Liver (tissue), 9 donors: ENCODE measurements around the gene HINT2. TPM values are rescaled to one million over a fixed set of nuclear protein-coding genes. Genes with fewer than 3 reads are reported as not detected.

Source experiments
- DNase-seq: peaks from one replicate; pipeline ENCODE4 v3.0.0-alpha.2; 2017; ENCODE audit warnings: low spot score
- H3K27ac ChIP-seq, 2 donors: one replicate each; pipeline ENCODE4 v1.7.0; 2013; ENCODE audit warnings: inconsistent platforms in 2 of 2, low read length in 2 of 2, control low read depth in 1 of 2, low read depth in 1 of 2, mild to moderate bottlenecking in 1 of 2
- H3K27me3 ChIP-seq, 4 donors: one replicate each; pipeline versions ENCODE4 v1.6.1 to v1.7.0; 2013; ENCODE audit warnings: low read length in 3 of 4, inconsistent platforms in 1 of 4, mild to moderate bottlenecking in 1 of 4, moderate library complexity in 1 of 4; ENCODE audit not compliant: control insufficient read depth in 4 of 4, insufficient read depth in 4 of 4
- H3K36me3 ChIP-seq, 4 donors: one replicate each; pipeline versions ENCODE4 v1.6.1 to v1.7.0; 2013; ENCODE audit warnings: low read length in 3 of 4, mild to moderate bottlenecking in 3 of 4, low read depth in 1 of 4, moderate library complexity in 1 of 4; ENCODE audit not compliant: control insufficient read depth in 4 of 4, insufficient read depth in 3 of 4
- H3K4me1 ChIP-seq, 4 donors: one replicate each; pipeline versions ENCODE4 v1.6.1 to v1.7.0; 2013; ENCODE audit warnings: low read length in 3 of 4, mild to moderate bottlenecking in 3 of 4, moderate library complexity in 1 of 4; ENCODE audit not compliant: control insufficient read depth in 4 of 4, insufficient read depth in 4 of 4
- H3K4me3 ChIP-seq, 3 donors: one replicate each; pipeline versions ENCODE4 v1.6.1 to v1.7.0; 2013; ENCODE audit warnings: low read length in 3 of 3, control low read depth in 1 of 3, low read depth in 1 of 3, mild to moderate bottlenecking in 1 of 3
- H3K9ac ChIP-seq, 2 donors: one replicate each; pipeline ENCODE4 v1.7.0; 2013; ENCODE audit warnings: low read length in 2 of 2, mild to moderate bottlenecking in 2 of 2, moderate library complexity in 2 of 2, control low read depth in 1 of 2, low read depth in 1 of 2
- H3K9me3 ChIP-seq, 4 donors: one replicate each; pipeline versions ENCODE4 v1.6.1 to v1.7.0; 2013; ENCODE audit warnings: low read length in 3 of 4; ENCODE audit not compliant: control insufficient read depth in 4 of 4
- EGR1 ChIP-seq, 2 donors: IDR thresholded peaks; 2 replicates each; pipeline ENCODE4 v1.6.1; 2016 to 2018; ENCODE audit warnings: antibody characterized with exemption in 2 of 2, low read depth in 2 of 2
- FOXA1 ChIP-seq: IDR thresholded peaks from 2 replicates; pipeline ENCODE4 v1.6.1; 2016; ENCODE audit warnings: antibody characterized with exemption
- GABPA ChIP-seq, 2 donors: IDR thresholded peaks in 1 of 2; conservative IDR thresholded peaks in 1 of 2; 2 replicates each; pipeline ENCODE4 v1.6.1; 2016; ENCODE audit warnings: antibody characterized with exemption in 2 of 2, mild to moderate bottlenecking in 1 of 2, moderate library complexity in 1 of 2
- HNF4A ChIP-seq, 2 donors: conservative IDR thresholded peaks; 2 replicates each; pipeline ENCODE4 v1.6.1; 2016; ENCODE audit warnings: antibody characterized with exemption in 2 of 2, mild to moderate bottlenecking in 2 of 2
- HNF4G ChIP-seq: IDR thresholded peaks from 2 replicates; pipeline ENCODE4 v1.6.1; 2016; ENCODE audit warnings: antibody characterized with exemption
- JUND ChIP-seq, 2 donors: IDR thresholded peaks; 2 replicates each; pipeline ENCODE4 v1.6.1; 2016; ENCODE audit warnings: antibody characterized with exemption in 2 of 2
- RAD21 ChIP-seq, 2 donors: IDR thresholded peaks; 2 replicates each; pipeline ENCODE4 v1.6.1; 2016; ENCODE audit warnings: antibody characterized with exemption in 2 of 2, mild to moderate bottlenecking in 2 of 2
- RXRA ChIP-seq, 2 donors: IDR thresholded peaks; 2 replicates each; pipeline ENCODE4 v1.6.1; 2017 to 2018; ENCODE audit warnings: antibody characterized with exemption in 2 of 2, mild to moderate bottlenecking in 1 of 2
- SP1 ChIP-seq: IDR thresholded peaks from 2 replicates; pipeline ENCODE4 v1.6.1; 2018; ENCODE audit warnings: antibody characterized with exemption, mild to moderate bottlenecking
- TAF1 ChIP-seq: conservative IDR thresholded peaks from 2 replicates; pipeline ENCODE4 v1.6.1; 2016; ENCODE audit warnings: antibody characterized with exemption, mild to moderate bottlenecking
- YY1 ChIP-seq: IDR thresholded peaks from 2 replicates; pipeline ENCODE4 v1.6.1; 2016; ENCODE audit warnings: antibody characterized with exemption, mild to moderate bottlenecking
- WGBS: extraction: QIAGEN DNeasy Blood & Tissue Kit; methylation state at CpG from one replicate; pipeline ENCODE4 v1.1.7; 2013; 5-methylcytosine and 5-hydroxymethylcytosine counted together
- polyA plus RNA-seq, 2 donors: library from polyadenylated mRNA; stranded (reverse) in 1 of 2; unstranded in 1 of 2; fragments of 200-250 nt in 1 of 2; fragments of >200 nt in 1 of 2; fragmentation: Nextera tagmentation in 1 of 2; extraction: Ambion mirVana in 1 of 2; gene quantifications; one replicate each; pipeline versions ENCODE4 v1.2.1 to v1.2.3, GENCODE V29; 2013 to 2015
- total RNA-seq, 2 donors: library from RNA; depleted of rRNA; stranded (reverse); fragments of >200 nt; gene quantifications; one replicate each; pipeline ENCODE4 v1.2.3, GENCODE V29; 2014
- TF ChIP-seq, protein P1 (sequence below): fragments of 150-350 bp; IDR thresholded peaks from 2 replicates; pipeline ENCODE4 v1.5.1; 2017; ENCODE audit warnings: improper control_type of control experiment, low read depth, low read length; ENCODE audit not compliant: missing input control
- TF ChIP-seq, protein P2 (sequence below): IDR thresholded peaks from 2 replicates; pipeline ENCODE4 v1.6.1; 2016; ENCODE audit warnings: antibody characterized with exemption
- donor health status: healthy.
- donor health status: healthy.
- donor health status: healthy.
- donor health status: healthy.
- donor health status: healthy.

Gene HINT2
- total and polyA plus RNA-seq, 4 donors = 34.3 to 176 (median 76.1) TPM

DNA sequence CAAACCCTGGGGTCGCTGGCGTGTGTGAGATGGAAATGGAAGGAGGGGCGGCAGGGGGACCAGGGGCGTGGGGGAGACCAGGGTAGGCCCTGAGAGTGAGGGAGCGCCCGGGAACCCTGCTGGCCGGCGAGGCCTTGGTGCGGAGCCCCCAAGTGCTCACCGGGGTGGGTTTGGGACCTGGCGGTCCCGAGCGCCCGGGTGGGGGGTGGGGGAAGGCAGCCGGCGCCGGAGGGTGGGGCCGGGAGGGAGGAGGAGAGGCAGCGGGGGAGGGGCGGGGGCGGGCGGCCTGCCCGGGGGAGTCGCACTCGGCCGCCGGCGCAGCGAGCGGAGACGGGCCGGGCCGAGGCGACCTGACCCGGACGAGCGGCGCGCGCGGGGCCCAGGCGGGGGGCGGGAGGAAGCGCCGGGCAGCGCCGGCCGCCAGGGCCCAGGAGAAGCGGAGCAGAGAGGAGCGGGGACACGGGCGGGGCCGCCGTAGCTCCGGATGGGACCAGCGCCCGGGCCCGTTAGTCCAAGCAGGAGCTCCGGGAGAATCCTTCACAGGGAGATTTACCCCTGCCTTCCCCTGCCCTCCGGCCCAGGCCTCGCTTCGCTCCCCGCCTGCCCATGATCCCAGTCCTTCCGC is 23.4 kb downstream of the HINT2 start, which contains the start of gene NPR2:
Gene NPR2, plus strand, starts transcription at position 295 of the 625 bp plus-strand sequence. CDS start 818 bp downstream, outside the sequence.
- Histone ChIP-seq H3K4me1 (peaks cover 0 to 23% (median 12%) of the 10 kb centered on the region in 4 donors), H3K9me3 (no peaks in the 10 kb centered on the region), H3K36me3 (no peaks in the 10 kb centered on the region), H3K27ac (no peak within 1 kb of the TSS), H3K9ac (peak within 1 kb of the TSS in 1 of 2 donors; percentile 34), H3K27me3 (no peaks in the 10 kb centered on the region), H3K4me3 (peak within 1 kb of the TSS in 2 of 3 donors; percentile 60 to 64)
- TF ChIP-seq GABPA (IDR thresholded peaks at IDR 0.05 in 1 of 2, conservative IDR thresholded peaks at IDR 0.05 in 1 of 2) (no peak), SP1 (no peak), JUND (IDR thresholded peaks at IDR 0.05) (no peak), YY1 (no peak), EGR1 (IDR thresholded peaks at IDR 0.05; ENCODE audit: low read depth in 2 of 2) (no peak), FOXA1 (no peak), HNF4A (conservative IDR thresholded peaks at IDR 0.05) (no peak)
- 25% methylated on average over 64 of the region's 64 CpGs for WGBS
- DNase-seq = peak; percentile 46

DNA sequence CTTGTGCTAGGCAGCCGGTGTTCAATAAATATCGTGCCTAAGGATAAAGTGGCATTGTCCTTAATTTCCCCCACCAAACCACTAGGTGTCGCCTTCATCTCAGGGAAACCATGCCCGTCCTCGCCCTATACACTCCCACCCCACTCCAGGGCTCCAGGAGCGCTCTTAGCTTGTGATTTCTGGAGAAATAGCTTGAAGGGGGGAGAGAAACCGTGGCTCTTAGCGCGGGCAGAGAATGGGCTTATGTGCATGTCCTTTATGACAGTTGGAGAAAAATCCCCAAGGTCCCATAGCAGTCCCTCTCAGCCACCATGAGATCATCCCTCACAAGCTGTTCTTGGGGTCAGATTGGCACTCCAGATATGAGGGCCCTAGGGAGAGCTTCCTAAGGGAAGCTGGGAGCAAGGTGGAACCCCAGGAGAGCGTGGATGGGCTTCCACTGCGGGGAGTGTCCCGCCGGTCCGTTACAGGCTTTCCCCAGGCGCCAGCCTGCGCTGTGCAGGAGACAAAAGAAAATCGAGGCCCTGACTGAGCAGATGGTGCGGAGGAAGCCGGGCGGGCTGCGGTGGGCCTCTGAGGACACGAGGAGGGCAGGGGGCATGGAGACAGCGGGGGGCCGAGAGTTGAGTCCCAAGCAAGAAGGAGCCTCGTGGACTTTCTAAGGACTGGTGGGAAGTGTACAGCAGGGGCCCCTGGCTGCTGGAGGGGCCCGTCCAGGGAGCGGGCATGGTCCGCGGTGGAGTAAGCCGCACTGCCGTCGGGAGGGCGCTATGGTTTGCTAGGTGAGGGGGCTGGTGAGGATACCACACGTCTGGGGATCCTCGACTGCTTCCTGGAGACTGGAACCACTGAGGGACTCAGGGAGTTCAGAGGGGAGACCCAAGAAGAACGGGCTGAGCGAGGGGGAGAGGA is 24.2 kb downstream of the HINT2 start:
- peak; percentile 4 to 9 for TF ChIP-seq HNF4A (conservative IDR thresholded peaks at IDR 0.05)
- peak in 1 of 2 donors; percentile 34 for TF ChIP-seq RXRA (IDR thresholded peaks at IDR 0.05)
- TF ChIP-seq, protein P1, sequence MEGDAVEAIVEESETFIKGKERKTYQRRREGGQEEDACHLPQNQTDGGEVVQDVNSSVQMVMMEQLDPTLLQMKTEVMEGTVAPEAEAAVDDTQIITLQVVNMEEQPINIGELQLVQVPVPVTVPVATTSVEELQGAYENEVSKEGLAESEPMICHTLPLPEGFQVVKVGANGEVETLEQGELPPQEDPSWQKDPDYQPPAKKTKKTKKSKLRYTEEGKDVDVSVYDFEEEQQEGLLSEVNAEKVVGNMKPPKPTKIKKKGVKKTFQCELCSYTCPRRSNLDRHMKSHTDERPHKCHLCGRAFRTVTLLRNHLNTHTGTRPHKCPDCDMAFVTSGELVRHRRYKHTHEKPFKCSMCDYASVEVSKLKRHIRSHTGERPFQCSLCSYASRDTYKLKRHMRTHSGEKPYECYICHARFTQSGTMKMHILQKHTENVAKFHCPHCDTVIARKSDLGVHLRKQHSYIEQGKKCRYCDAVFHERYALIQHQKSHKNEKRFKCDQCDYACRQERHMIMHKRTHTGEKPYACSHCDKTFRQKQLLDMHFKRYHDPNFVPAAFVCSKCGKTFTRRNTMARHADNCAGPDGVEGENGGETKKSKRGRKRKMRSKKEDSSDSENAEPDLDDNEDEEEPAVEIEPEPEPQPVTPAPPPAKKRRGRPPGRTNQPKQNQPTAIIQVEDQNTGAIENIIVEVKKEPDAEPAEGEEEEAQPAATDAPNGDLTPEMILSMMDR = peak; percentile 96
- no peak for TF ChIP-seq FOXA1
- TF ChIP-seq RAD21 (IDR thresholded peaks at IDR 0.05) = peak; percentile 99 to 100
- TF ChIP-seq, protein P2, sequence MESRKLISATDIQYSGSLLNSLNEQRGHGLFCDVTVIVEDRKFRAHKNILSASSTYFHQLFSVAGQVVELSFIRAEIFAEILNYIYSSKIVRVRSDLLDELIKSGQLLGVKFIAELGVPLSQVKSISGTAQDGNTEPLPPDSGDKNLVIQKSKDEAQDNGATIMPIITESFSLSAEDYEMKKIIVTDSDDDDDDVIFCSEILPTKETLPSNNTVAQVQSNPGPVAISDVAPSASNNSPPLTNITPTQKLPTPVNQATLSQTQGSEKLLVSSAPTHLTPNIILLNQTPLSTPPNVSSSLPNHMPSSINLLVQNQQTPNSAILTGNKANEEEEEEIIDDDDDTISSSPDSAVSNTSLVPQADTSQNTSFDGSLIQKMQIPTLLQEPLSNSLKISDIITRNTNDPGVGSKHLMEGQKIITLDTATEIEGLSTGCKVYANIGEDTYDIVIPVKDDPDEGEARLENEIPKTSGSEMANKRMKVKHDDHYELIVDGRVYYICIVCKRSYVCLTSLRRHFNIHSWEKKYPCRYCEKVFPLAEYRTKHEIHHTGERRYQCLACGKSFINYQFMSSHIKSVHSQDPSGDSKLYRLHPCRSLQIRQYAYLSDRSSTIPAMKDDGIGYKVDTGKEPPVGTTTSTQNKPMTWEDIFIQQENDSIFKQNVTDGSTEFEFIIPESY = no peak
- Histone ChIP-seq H3K27ac (no peak overlapping the region), H3K4me3 (peak overlapping the region in 1 of 3 donors; percentile 60), H3K27me3 (no peaks in the 10 kb centered on the region), H3K36me3 (no peaks in the 10 kb centered on the region), H3K4me1 (peaks cover 0 to 23% (median 12%) of the 10 kb centered on the region in 4 donors), H3K9me3 (no peaks in the 10 kb centered on the region), H3K9ac (peak overlapping the region in 1 of 2 donors; percentile 34)
- DNase-seq = peak; percentile 66
- WGBS = 61% methylated on average over 37 of the region's 37 CpGs

DNA sequence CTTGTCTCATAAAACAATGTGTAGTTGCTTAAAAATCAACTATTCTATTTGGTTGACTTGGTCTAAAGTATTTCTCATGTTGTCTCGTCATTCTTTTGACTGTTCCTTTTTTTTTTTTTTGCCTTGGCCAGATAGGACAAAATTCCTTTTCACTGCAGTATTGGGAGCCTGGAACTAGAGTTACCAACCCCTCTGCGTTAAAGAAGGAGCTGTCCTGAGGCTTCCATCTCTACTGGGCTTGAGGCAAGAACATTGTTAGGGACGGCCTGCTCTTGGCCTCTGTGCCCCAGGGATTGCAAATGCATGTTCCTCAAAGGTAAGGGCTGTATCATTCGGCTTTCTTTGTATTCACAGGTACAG is 24.8 kb downstream of the HINT2 start:
- Histone ChIP-seq H3K36me3 (no peaks in the 10 kb centered on the region), H3K4me1 (peaks cover 0 to 23% (median 12%) of the 10 kb centered on the region in 4 donors), H3K27ac (no peak overlapping the region), H3K27me3 (no peaks in the 10 kb centered on the region), H3K4me3 (no peak overlapping the region), H3K9me3 (no peaks in the 10 kb centered on the region), H3K9ac (no peak overlapping the region)
- 31% methylated on average over 4 of the region's 4 CpGs for WGBS
- DNase-seq = no peak
- TF ChIP-seq RAD21 (IDR thresholded peaks at IDR 0.05) (no peak), TAF1 (no peak), HNF4A (conservative IDR thresholded peaks at IDR 0.05) (no peak), RXRA (IDR thresholded peaks at IDR 0.05) (no peak), EGR1 (IDR thresholded peaks at IDR 0.05; ENCODE audit: low read depth in 2 of 2) (no peak), YY1 (no peak), HNF4G (no peak), GABPA (IDR thresholded peaks at IDR 0.05 in 1 of 2, conservative IDR thresholded peaks at IDR 0.05 in 1 of 2) (no peak)
- TF ChIP-seq, protein P1 = no peak
